NK-92 (cell line): ENCODE data around the gene NT5C3B.
"Not testable (repeated sequence)": the region's sequence is repeated elsewhere in the genome, so short reads cannot be mapped to it uniquely, and the experiment has no call there.

Source experiments
- DNase-seq: peaks from one replicate; lab custom pipeline; 2025; ENCODE audit not compliant: unreplicated experiment; lab: John Stamatoyannopoulos, UW

NT5C3B gene

GRCh38 chr17:41785091-41785858 is 50.8 kb downstream of the NT5C3B start:
- no peak for DNase-seq

GRCh38 chr17:41784207-41784744 is 51.8 kb downstream of the NT5C3B start:
- no peak for DNase-seq

- DNase-seq, result no peak
These were observed 53.9 kb downstream of the NT5C3B start for GRCh38 chr17:41782142-41782541.

- no peak for DNase-seq
These were observed 54.5 kb downstream of the NT5C3B start for GRCh38 chr17:41781404-41782110.

GRCh38 chr17:41779954-41780353 is 56.1 kb downstream of the NT5C3B start:
- no peak for DNase-seq

- no peak for DNase-seq
These were observed 58.4 kb downstream of the NT5C3B start for GRCh38 chr17:41777574-41778188.

- DNase-seq, result no peak
These were observed 58.9 kb downstream of the NT5C3B start for GRCh38 chr17:41777157-41777573.

GRCh38 chr17:41776262-41776900 is 59.7 kb downstream of the NT5C3B start:
- DNase-seq, result not testable (repeated sequence)

- no peak for DNase-seq
These were observed 60.4 kb downstream of the NT5C3B start for GRCh38 chr17:41775394-41776226.
